ENCODE results near the gene CAMKK1. TPM values are rescaled to one million over a fixed set of nuclear protein-coding genes. Genes with fewer than 3 reads are reported as not detected.

CAMKK1 gene
- total and polyA plus RNA-seq, 2 donors (not counting 3 experiments of a cell fraction or from before 2014, with no cell fraction given): 4.5 to 6.1 TPM

DNA sequence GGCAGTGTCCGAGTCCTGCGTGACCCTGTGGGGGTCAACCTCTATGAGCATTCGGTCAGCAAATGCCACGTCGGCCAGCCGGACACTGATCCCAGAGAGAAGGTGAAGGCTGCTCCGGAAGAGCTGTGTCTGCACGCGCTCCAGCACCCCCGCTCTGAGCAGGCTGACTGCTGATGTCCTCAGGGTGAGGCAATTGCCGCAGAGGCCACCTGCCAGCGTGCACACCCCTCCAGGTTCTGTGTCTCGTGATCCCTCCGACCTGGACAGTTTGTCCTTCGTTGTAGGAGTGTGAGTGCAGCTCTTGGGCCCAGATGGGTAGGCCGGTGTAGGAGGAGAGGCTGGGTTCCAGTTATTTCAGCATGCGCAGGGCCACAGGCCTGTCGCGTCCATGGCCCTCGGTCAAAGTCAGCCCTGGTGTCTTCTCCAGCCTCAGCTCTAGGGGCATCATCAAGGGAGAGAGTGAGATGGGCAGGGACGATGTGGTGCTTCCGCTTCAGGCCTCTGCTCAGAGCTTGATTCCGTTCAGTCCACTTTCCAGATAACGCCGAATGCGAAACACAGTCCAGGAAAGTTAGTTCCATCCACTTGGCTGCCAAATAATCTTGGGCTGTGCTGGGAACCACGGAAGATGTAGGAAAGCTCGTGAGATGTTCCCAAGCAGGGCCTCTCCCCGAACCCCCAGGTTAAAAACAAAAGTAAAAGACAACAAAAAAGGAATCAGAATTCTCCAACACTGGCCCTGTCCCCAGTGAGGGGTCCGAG lies 31.7 kb downstream of the CAMKK1 start:
- H3K79me2 ChIP-seq (ENCODE audit: control insufficient read depth, insufficient read depth, low read length): no peaks in the 10 kb centered on the region
- no peaks in the 10 kb centered on the region for H3K4me1 ChIP-seq (ENCODE audit: control insufficient read depth, extremely low read depth, insufficient read depth, low read length)
- H3K9me1 ChIP-seq (replicated peaks; ENCODE audit: control insufficient read depth, extremely low read depth, insufficient read depth, low read length): no peaks in the 10 kb centered on the region
- H4K20me1 ChIP-seq (replicated peaks; ENCODE audit: control insufficient read depth, extremely low read depth, insufficient read depth, low read length): no peaks in the 10 kb centered on the region
- ChIA-PET CTCF (interaction anchor here (0.8 to 3.3 kb wide), 4 partner anchors 17 to 52 kb away, joined by 3 to 13 read pairs (median 4); no protein-coding TSS in a partner anchor), POLR2A (no interaction called here)
- no peak overlapping the region for H2AFZ ChIP-seq (ENCODE audit: low read depth, low read length)
- H3K9ac ChIP-seq (replicated peaks; ENCODE audit: extremely low read depth, insufficient read depth, low read length): no peak overlapping the region
- peaks cover 0 to 5% of the 10 kb centered on the region in 2 experiments for H3K36me3 ChIP-seq (ENCODE audit: control insufficient read depth in 2 of 2, extremely low read depth in 1 of 2, insufficient read depth in 2 of 2, low read length in 2 of 2)
- FAIRE-seq (no peak), DNase-seq (ENCODE audit: low read depth, low spot score) (no peak)
- H3K27ac ChIP-seq (ENCODE audit: insufficient read depth, low read depth, low read length): no peak overlapping the region
- H3K4me2 ChIP-seq (ENCODE audit: insufficient read depth, low read length): no peak overlapping the region
- no peaks in the 10 kb centered on the region for H3K9me3 ChIP-seq (replicated peaks; ENCODE audit: control insufficient read depth, insufficient read depth, low read length)
- H3K27me3 ChIP-seq (ENCODE audit: control insufficient read depth in 2 of 2, insufficient read depth in 2 of 2, low read length in 2 of 2): no peaks in the 10 kb centered on the region
- H3K4me3 ChIP-seq (replicated peaks in 1 of 3; ENCODE audit: insufficient read depth in 1 of 3, low read depth in 1 of 3, low read length in 3 of 3): no peak overlapping the region
- no TSS peak for BruUV-seq (replicated peaks)
- dilution Hi-C loops (cut with MboI; ENCODE audit: extremely low pct_ligation_motif_present, low sequenced_read_pairs) (no loop called here), intact Hi-C loops (cut with micrococcal nuclease) (no loop called here)
- TF ChIP-seq, protein P1, sequence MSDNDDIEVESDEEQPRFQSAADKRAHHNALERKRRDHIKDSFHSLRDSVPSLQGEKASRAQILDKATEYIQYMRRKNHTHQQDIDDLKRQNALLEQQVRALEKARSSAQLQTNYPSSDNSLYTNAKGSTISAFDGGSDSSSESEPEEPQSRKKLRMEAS (IDR thresholded peaks at IDR 0.05; ENCODE audit: insufficient read depth, insufficient read length): no peak
- TF ChIP-seq CTCF (IDR thresholded peaks at IDR 0.05; ENCODE audit: extremely low read depth in 1 of 2, insufficient read depth in 1 of 2, low read depth in 1 of 2, low read length in 2 of 2) (no peak), FOS (IDR thresholded peaks at IDR 0.05; ENCODE audit: borderline replicate concordance, insufficient read depth, low read length) (no peak)

GRCh38 chr17:3859940-3860339 lies 32.9 kb downstream of the CAMKK1 start:
- dilution Hi-C loops (cut with MboI; ENCODE audit: extremely low pct_ligation_motif_present, low sequenced_read_pairs): no loop called here
- H3K9ac ChIP-seq (replicated peaks; ENCODE audit: extremely low read depth, insufficient read depth, low read length): no peak overlapping the region
- no peaks in the 10 kb centered on the region for H3K27me3 ChIP-seq (ENCODE audit: control insufficient read depth in 2 of 2, insufficient read depth in 2 of 2, low read length in 2 of 2)
- H3K36me3 ChIP-seq (ENCODE audit: control insufficient read depth in 2 of 2, extremely low read depth in 1 of 2, insufficient read depth in 2 of 2, low read length in 2 of 2): peaks cover 0 to 5% of the 10 kb centered on the region in 2 experiments
- TF ChIP-seq GATA2 (IDR thresholded peaks at IDR 0.05; ENCODE audit: insufficient read depth, insufficient read length, low read depth, low read length) (no peak), MYC (IDR thresholded peaks at IDR 0.05; ENCODE audit: low read depth, low read length) (no peak), POLR2A (IDR thresholded peaks at IDR 0.05; ENCODE audit: low read depth, low read length) (no peak), POLR2AphosphoS5 (IDR thresholded peaks at IDR 0.05; ENCODE audit: insufficient read depth, low read depth, low read length) (no peak), FOS (IDR thresholded peaks at IDR 0.05; ENCODE audit: borderline replicate concordance, insufficient read depth, low read length) (no peak), EZH2 (IDR thresholded peaks at IDR 0.05; ENCODE audit: borderline replicate concordance, low read depth, low read length, severe bottlenecking) (no peak)
- TF ChIP-seq, protein P1 (IDR thresholded peaks at IDR 0.05; ENCODE audit: insufficient read depth, insufficient read length): no peak
- FAIRE-seq (no peak), DNase-seq (ENCODE audit: low read depth, low spot score) (no peak)
- ChIA-PET POLR2A (no interaction called here), CTCF (interaction anchor here (0.8 to 3.3 kb wide), 3 partner anchors 14 to 53 kb away, joined by 3 to 13 read pairs (median 6); partner anchors contain the start of gene NCBP3)
- no peak overlapping the region for H3K27ac ChIP-seq (ENCODE audit: insufficient read depth, low read depth, low read length)
- H3K4me2 ChIP-seq (ENCODE audit: insufficient read depth, low read length): no peak overlapping the region
- no TSS peak for BruUV-seq (replicated peaks)
- no peaks in the 10 kb centered on the region for H4K20me1 ChIP-seq (replicated peaks; ENCODE audit: control insufficient read depth, extremely low read depth, insufficient read depth, low read length)
- no peaks in the 10 kb centered on the region for H3K9me3 ChIP-seq (replicated peaks; ENCODE audit: control insufficient read depth, insufficient read depth, low read length)
- H3K4me3 ChIP-seq (replicated peaks in 1 of 3; ENCODE audit: insufficient read depth in 1 of 3, low read depth in 1 of 3, low read length in 3 of 3): no peak overlapping the region
- intact Hi-C loops (cut with micrococcal nuclease): no loop called here
- no peaks in the 10 kb centered on the region for H3K4me1 ChIP-seq (ENCODE audit: control insufficient read depth, extremely low read depth, insufficient read depth, low read length)
- no peaks in the 10 kb centered on the region for H3K79me2 ChIP-seq (ENCODE audit: control insufficient read depth, insufficient read depth, low read length)
- no peak overlapping the region for H2AFZ ChIP-seq (ENCODE audit: low read depth, low read length)
- no peaks in the 10 kb centered on the region for H3K9me1 ChIP-seq (replicated peaks; ENCODE audit: control insufficient read depth, extremely low read depth, insufficient read depth, low read length)

All from endothelial cell of umbilical vein (primary cell).